Gastrocnemius medialis (tissue), 4 donors: ENCODE data around the gene ATE1.

Source experiments
- POLR2A ChIP-seq, 2 donors: fragments of 450-650 bp; IDR thresholded peaks; one replicate each; pipeline ENCODE4 v1.6.1; 2017; ENCODE audit warnings: antibody characterized with exemption in 2 of 2, mild to moderate bottlenecking in 2 of 2, moderate library complexity in 2 of 2
- TF ChIP-seq, protein P1 (sequence below), 5 experiments: fragments of 450-650 bp in 3 of 5; fragments of 200-600 bp in 2 of 5; sonication (generic) in 2 of 5; IDR thresholded peaks in 4 of 5; conservative IDR thresholded peaks in 1 of 5; 1 replicate in 4 of 5; 2 replicates in 1 of 5; pipeline ENCODE4 v1.5.1; 2016 to 2019; ENCODE audit warnings: antibody characterized with exemption in 5 of 5, mild to moderate bottlenecking in 3 of 5, moderate library complexity in 3 of 5

DNA sequence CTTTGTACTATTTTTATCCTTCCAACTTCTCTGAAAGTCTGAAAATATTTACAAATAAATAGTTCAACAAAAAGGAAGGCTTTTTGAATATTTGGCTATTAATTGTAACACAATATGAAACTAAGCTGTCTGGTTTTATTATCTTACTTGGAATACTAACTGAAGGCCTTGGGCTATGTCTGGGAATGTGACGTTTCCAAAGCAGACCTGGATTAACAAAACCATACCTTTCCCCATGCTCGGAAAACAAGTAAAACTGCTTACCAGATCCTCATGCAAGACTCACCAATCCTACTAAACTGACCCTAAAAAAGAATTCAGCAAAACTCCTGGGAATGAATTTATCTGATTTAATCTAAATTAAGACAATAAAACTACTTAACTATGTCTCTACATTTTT lies 116.4 kb downstream of the ATE1 start:
- TF ChIP-seq POLR2A (IDR thresholded peaks at IDR 0.05) = no peak
- TF ChIP-seq, protein P1, sequence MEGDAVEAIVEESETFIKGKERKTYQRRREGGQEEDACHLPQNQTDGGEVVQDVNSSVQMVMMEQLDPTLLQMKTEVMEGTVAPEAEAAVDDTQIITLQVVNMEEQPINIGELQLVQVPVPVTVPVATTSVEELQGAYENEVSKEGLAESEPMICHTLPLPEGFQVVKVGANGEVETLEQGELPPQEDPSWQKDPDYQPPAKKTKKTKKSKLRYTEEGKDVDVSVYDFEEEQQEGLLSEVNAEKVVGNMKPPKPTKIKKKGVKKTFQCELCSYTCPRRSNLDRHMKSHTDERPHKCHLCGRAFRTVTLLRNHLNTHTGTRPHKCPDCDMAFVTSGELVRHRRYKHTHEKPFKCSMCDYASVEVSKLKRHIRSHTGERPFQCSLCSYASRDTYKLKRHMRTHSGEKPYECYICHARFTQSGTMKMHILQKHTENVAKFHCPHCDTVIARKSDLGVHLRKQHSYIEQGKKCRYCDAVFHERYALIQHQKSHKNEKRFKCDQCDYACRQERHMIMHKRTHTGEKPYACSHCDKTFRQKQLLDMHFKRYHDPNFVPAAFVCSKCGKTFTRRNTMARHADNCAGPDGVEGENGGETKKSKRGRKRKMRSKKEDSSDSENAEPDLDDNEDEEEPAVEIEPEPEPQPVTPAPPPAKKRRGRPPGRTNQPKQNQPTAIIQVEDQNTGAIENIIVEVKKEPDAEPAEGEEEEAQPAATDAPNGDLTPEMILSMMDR (IDR thresholded peaks at IDR 0.05 in 4 of 5, conservative IDR thresholded peaks at IDR 0.05 in 1 of 5) = no peak
